ENCODE results near the gene MAMDC4.

DNA sequence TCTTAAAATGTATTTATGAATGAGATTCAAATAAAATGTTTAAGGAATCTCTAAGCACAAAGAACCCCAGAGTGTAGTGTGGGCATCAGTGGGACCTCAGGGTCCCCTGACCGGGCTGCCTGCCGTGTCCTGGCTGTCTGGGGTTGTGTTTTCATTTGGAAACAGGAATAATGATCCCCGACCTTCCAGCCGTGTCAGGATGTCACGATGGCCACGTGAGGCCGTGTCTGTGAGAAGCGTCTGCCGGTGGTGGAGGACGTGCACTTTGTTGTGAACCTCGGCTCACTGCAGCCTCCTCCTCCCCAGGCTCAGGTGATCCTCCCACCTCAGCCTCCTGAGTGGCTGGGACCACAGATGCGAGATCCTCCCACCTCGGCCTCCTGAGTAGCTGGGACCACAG lies 38.5 kb downstream of the MAMDC4 start:
- TF ChIP-seq, protein P1, sequence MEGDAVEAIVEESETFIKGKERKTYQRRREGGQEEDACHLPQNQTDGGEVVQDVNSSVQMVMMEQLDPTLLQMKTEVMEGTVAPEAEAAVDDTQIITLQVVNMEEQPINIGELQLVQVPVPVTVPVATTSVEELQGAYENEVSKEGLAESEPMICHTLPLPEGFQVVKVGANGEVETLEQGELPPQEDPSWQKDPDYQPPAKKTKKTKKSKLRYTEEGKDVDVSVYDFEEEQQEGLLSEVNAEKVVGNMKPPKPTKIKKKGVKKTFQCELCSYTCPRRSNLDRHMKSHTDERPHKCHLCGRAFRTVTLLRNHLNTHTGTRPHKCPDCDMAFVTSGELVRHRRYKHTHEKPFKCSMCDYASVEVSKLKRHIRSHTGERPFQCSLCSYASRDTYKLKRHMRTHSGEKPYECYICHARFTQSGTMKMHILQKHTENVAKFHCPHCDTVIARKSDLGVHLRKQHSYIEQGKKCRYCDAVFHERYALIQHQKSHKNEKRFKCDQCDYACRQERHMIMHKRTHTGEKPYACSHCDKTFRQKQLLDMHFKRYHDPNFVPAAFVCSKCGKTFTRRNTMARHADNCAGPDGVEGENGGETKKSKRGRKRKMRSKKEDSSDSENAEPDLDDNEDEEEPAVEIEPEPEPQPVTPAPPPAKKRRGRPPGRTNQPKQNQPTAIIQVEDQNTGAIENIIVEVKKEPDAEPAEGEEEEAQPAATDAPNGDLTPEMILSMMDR (IDR thresholded peaks at IDR 0.05), result no peak
- no peak for TF ChIP-seq ATF1 (CRISPR knock-in tag; IDR thresholded peaks at IDR 0.05)
- TF ChIP-seq, protein P2, sequence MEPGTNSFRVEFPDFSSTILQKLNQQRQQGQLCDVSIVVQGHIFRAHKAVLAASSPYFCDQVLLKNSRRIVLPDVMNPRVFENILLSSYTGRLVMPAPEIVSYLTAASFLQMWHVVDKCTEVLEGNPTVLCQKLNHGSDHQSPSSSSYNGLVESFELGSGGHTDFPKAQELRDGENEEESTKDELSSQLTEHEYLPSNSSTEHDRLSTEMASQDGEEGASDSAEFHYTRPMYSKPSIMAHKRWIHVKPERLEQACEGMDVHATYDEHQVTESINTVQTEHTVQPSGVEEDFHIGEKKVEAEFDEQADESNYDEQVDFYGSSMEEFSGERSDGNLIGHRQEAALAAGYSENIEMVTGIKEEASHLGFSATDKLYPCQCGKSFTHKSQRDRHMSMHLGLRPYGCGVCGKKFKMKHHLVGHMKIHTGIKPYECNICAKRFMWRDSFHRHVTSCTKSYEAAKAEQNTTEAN (CRISPR knock-in tag; IDR thresholded peaks at IDR 0.05), result no peak
- TF ChIP-seq, protein P3, sequence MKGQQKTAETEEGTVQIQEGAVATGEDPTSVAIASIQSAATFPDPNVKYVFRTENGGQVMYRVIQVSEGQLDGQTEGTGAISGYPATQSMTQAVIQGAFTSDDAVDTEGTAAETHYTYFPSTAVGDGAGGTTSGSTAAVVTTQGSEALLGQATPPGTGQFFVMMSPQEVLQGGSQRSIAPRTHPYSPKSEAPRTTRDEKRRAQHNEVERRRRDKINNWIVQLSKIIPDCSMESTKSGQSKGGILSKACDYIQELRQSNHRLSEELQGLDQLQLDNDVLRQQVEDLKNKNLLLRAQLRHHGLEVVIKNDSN (CRISPR knock-in tag; IDR thresholded peaks at IDR 0.05), result no peak
- TF ChIP-seq RELA (CRISPR knock-in tag; IDR thresholded peaks at IDR 0.05; ENCODE audit: borderline replicate concordance), result no peak
- TF ChIP-seq OVOL2 (CRISPR knock-in tag; IDR thresholded peaks at IDR 0.05; ENCODE audit: borderline replicate concordance), result no peak
- TF ChIP-seq, protein P4, sequence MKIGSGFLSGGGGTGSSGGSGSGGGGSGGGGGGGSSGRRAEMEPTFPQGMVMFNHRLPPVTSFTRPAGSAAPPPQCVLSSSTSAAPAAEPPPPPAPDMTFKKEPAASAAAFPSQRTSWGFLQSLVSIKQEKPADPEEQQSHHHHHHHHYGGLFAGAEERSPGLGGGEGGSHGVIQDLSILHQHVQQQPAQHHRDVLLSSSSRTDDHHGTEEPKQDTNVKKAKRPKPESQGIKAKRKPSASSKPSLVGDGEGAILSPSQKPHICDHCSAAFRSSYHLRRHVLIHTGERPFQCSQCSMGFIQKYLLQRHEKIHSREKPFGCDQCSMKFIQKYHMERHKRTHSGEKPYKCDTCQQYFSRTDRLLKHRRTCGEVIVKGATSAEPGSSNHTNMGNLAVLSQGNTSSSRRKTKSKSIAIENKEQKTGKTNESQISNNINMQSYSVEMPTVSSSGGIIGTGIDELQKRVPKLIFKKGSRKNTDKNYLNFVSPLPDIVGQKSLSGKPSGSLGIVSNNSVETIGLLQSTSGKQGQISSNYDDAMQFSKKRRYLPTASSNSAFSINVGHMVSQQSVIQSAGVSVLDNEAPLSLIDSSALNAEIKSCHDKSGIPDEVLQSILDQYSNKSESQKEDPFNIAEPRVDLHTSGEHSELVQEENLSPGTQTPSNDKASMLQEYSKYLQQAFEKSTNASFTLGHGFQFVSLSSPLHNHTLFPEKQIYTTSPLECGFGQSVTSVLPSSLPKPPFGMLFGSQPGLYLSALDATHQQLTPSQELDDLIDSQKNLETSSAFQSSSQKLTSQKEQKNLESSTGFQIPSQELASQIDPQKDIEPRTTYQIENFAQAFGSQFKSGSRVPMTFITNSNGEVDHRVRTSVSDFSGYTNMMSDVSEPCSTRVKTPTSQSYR (CRISPR knock-in tag; IDR thresholded peaks at IDR 0.05), result no peak
- TF ChIP-seq, protein P5, sequence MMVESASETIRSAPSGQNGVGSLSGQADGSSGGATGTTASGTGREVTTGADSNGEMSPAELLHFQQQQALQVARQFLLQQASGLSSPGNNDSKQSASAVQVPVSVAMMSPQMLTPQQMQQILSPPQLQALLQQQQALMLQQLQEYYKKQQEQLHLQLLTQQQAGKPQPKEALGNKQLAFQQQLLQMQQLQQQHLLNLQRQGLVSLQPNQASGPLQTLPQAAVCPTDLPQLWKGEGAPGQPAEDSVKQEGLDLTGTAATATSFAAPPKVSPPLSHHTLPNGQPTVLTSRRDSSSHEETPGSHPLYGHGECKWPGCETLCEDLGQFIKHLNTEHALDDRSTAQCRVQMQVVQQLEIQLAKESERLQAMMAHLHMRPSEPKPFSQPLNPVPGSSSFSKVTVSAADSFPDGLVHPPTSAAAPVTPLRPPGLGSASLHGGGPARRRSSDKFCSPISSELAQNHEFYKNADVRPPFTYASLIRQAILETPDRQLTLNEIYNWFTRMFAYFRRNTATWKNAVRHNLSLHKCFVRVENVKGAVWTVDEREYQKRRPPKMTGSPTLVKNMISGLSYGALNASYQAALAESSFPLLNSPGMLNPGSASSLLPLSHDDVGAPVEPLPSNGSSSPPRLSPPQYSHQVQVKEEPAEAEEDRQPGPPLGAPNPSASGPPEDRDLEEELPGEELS (CRISPR knock-in tag; IDR thresholded peaks at IDR 0.05), result no peak
- no peak for TF ChIP-seq JUN (CRISPR knock-in tag; IDR thresholded peaks at IDR 0.05)
- TF ChIP-seq, protein P6, sequence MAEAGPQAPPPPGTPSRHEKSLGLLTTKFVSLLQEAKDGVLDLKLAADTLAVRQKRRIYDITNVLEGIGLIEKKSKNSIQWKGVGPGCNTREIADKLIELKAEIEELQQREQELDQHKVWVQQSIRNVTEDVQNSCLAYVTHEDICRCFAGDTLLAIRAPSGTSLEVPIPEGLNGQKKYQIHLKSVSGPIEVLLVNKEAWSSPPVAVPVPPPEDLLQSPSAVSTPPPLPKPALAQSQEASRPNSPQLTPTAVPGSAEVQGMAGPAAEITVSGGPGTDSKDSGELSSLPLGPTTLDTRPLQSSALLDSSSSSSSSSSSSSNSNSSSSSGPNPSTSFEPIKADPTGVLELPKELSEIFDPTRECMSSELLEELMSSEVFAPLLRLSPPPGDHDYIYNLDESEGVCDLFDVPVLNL (CRISPR knock-in tag; IDR thresholded peaks at IDR 0.05; ENCODE audit: borderline replicate concordance, low read depth), result no peak
- TF ChIP-seq SP1 (CRISPR knock-in tag; conservative IDR thresholded peaks at IDR 0.05), result no peak
- TF ChIP-seq, protein P7, sequence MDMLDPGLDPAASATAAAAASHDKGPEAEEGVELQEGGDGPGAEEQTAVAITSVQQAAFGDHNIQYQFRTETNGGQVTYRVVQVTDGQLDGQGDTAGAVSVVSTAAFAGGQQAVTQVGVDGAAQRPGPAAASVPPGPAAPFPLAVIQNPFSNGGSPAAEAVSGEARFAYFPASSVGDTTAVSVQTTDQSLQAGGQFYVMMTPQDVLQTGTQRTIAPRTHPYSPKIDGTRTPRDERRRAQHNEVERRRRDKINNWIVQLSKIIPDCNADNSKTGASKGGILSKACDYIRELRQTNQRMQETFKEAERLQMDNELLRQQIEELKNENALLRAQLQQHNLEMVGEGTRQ (CRISPR knock-in tag; IDR thresholded peaks at IDR 0.05), result no peak
